Esophagus (tissue), 2 donors: ENCODE results near the gene TSPO. TPM values are rescaled to one million over a fixed set of nuclear protein-coding genes. Genes with fewer than 3 reads are reported as not detected.
"Not testable (repeated sequence)": the region's sequence is repeated elsewhere in the genome, so short reads cannot be mapped to it uniquely, and the experiment has no call there.

Source experiments
- H3K27ac ChIP-seq, 2 donors: one replicate each; pipeline ENCODE4 v1.5.1; 2013; ENCODE audit warnings: low read depth in 2 of 2, mild to moderate bottlenecking in 2 of 2, inconsistent platforms in 1 of 2, low read length in 1 of 2, moderate library complexity in 1 of 2
- H3K27me3 ChIP-seq, 2 donors: one replicate each; pipeline ENCODE4 v1.6.1; 2013; ENCODE audit warnings: low read length in 2 of 2, control low read depth in 1 of 2, mild to moderate bottlenecking in 1 of 2; ENCODE audit not compliant: insufficient read depth in 2 of 2, control insufficient read depth in 1 of 2
- H3K36me3 ChIP-seq, 2 donors: one replicate each; pipeline ENCODE4 v1.6.1; 2013; ENCODE audit warnings: low read length in 1 of 2; ENCODE audit not compliant: control insufficient read depth in 2 of 2, insufficient read depth in 2 of 2
- H3K4me1 ChIP-seq, 2 donors: one replicate each; pipeline ENCODE4 v1.6.1; 2013; ENCODE audit warnings: low read length in 1 of 2; ENCODE audit not compliant: control insufficient read depth in 2 of 2, insufficient read depth in 2 of 2
- H3K4me3 ChIP-seq, 2 donors: one replicate each; pipeline ENCODE4 v1.5.1; 2013; ENCODE audit warnings: low read length in 2 of 2, mild to moderate bottlenecking in 2 of 2, low read depth in 1 of 2, moderate library complexity in 1 of 2
- H3K9me3 ChIP-seq, 2 donors: one replicate each; pipeline ENCODE4 v1.6.1; 2013; ENCODE audit warnings: mild to moderate bottlenecking in 2 of 2, low read depth in 1 of 2, low read length in 1 of 2, moderate library complexity in 1 of 2; ENCODE audit not compliant: control insufficient read depth in 2 of 2, insufficient read depth in 1 of 2
- WGBS, 2 donors: extraction: QIAGEN DNeasy Blood & Tissue Kit; methylation state at CpG; one replicate each; pipeline ENCODE4 v1.1.7; 2013; 5-methylcytosine and 5-hydroxymethylcytosine counted together
- polyA plus RNA-seq, 2 donors: library from polyadenylated mRNA; stranded (reverse); fragments of 200-250 nt; gene quantifications; one replicate each; pipeline ENCODE4 v1.2.3, GENCODE V29; 2013
- donor health status: healthy with polysubstance abuse.
- donor health status: Bipolar disorder and iron deficiency.

Gene TSPO
- 100 to 1,000 TPM; 660 to 791 TPM for polyA plus RNA-seq

DNA sequence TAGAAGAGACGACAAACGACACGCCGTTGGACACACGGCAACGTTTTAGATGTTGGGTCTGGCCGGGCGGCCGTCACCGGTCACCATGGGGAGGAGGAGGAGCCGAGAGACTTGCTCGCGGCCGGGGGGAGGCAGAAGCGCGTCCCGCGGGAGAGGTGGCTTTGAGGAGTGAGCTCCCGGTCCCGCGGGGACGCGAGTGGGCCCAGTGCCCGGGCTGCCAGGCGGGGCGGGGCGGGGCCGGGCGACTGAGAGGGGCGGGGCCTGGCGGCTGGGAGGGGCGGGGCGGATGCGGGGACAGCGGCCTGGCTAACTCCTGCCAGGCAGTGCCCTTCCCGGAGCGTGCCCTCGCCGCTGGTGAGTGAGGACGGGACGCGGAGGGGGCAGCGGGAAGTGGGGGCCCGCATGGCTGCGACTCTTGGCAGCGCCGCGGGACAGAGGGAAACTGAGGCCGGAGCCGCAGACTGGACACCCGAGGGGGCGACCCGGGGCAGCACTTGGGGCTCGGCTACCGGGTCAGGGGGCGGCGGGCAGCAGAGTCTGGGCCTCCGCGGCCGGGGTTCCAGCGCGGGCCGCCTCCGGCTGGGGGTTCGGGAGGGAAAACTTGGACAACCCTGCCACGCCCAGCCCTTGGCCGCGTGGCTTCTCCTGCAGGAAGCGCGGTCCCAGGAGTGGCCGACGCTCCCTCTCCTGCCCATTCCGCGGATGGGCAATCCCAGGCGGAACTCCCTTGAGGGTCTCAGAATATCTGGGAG is at the start of gene TSPO:
Gene TSPO (plus strand): TSS at position 309 of the 752 bp plus-strand sequence. CDS start 7,680 bp downstream, outside the sequence.
- Histone ChIP-seq H3K4me1 (peaks cover 3 to 27% of the 10 kb centered on the region in 2 donors), H3K27ac (peak within 1 kb of the TSS; percentile 97 to 98), H3K27me3 (no peaks in the 10 kb centered on the region), H3K4me3 (peak within 1 kb of the TSS; percentile 84 to 95), H3K9me3 (no peaks in the 10 kb centered on the region), H3K36me3 (no peaks in the 10 kb centered on the region)
- 1% methylated on average over 50 to 75 of the region's 75 CpGs for WGBS, 2 donors

DNA sequence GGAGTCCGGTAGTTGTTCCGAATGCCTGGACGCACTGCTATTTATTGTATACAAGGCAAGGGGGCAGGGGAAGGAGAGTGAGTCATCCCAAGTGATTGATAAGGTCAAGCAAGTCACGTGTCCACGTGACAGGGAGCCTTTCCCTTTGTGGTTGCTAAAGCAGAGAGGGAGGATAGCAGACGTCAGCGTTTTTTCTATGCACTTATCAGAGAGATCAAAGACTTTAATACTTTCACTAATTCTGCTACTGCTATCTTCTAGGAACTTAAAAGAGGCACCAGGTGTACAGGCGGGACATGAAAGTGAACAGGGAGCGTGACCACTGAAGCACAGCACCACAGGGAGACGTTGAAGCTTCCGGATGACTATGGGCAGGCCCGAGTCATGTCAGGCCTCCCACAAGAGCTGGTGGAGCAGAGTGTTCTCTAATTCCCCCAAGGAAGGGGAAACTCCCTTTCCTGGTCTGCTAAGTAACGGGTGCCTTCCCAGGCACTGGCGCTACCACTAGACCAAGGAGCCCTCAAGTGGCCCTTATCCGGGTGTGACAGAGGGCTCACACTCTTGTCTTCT is 47.2 kb upstream of the TSPO start:
- H3K27ac ChIP-seq, H3K36me3 ChIP-seq, H3K27me3 ChIP-seq, H3K4me1 ChIP-seq, H3K4me3 ChIP-seq, H3K9me3 ChIP-seq: not testable (repeated sequence)
- 51 to 52% methylated on average over 15 of the region's 15 CpGs for whole genome bisulfite sequencing, 2 donors

DNA sequence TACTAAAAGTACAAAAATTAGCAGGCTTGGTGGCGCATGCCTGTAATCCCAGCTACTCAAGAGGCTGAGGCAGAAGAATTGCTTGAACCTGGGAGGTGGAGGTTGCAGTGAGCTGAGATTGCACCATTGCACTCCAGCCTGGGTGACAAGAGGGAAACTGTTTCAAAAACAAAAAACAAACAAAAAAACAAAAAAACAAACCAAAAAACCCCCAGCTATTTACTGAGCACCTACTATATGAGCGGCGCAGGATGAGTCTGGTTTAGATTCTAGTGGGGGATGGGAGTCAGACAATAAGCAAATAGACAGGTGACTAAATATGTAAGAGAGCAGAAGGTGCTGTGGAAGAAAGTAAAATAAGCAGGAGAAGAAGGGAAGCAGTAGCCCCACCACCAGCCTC is 46.4 kb upstream of the TSPO start:
- not testable (repeated sequence) for H3K27me3 ChIP-seq, H3K4me1 ChIP-seq, H3K36me3 ChIP-seq, H3K4me3 ChIP-seq, H3K27ac ChIP-seq, H3K9me3 ChIP-seq
- 99% methylated on average over 3 of the region's 3 CpGs for WGBS, 2 donors

DNA sequence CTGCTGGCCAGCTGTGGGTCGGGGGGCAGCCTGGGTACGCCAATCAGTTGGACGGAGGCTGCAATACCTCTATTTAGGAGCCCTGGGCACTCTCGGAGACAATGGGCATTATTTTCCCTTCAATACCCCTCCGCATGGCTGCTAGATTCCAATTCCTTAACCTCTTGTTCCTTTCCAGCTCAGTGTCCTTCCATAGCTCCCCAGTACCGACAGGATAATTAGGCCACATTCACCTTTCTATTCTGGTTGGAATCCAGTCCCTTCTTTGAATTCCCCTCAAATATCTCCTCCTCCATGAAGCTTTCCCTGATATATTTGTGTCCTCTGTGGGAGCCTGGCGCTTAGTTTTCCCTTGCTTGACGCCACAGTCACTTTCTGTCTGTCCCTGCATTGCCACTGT is 45.1 kb upstream of the TSPO start:
- Histone ChIP-seq H3K36me3 (no peaks in the 10 kb centered on the region), H3K27me3 (no peaks in the 10 kb centered on the region), H3K9me3 (no peaks in the 10 kb centered on the region), H3K4me1 (no peaks in the 10 kb centered on the region), H3K27ac (no peak overlapping the region), H3K4me3 (no peak overlapping the region)
- WGBS, 2 donors = 93% methylated on average over 8 of the region's 8 CpGs

DNA sequence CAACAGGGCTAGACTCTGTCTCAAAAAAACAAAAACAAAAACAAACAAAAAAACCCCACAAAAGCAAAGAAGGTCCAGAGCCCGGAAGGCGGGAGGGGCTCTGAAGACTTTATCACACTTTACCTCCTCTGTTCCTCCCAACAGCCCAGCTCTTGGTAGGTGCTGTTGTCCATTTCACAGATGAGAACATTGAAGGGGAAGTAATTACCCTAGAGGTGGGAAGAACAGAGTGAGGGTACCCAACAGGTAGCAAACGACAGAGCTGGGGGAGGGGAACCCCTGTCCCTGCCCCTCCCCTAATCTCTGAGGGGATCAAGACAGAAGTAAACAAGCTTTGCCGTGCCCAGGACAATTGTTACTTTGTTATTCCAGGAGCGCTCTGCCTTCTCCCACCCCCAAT is 41.8 kb upstream of the TSPO start:
- Histone ChIP-seq H3K27ac (no peak overlapping the region), H3K4me3 (no peak overlapping the region), H3K4me1 (peaks cover 0 to 4% of the 10 kb centered on the region in 2 donors), H3K9me3 (no peaks in the 10 kb centered on the region), H3K27me3 (no peaks in the 10 kb centered on the region), H3K36me3 (no peaks in the 10 kb centered on the region)
- 44 to 50% methylated on average over 5 of the region's 5 CpGs for WGBS, 2 donors

DNA sequence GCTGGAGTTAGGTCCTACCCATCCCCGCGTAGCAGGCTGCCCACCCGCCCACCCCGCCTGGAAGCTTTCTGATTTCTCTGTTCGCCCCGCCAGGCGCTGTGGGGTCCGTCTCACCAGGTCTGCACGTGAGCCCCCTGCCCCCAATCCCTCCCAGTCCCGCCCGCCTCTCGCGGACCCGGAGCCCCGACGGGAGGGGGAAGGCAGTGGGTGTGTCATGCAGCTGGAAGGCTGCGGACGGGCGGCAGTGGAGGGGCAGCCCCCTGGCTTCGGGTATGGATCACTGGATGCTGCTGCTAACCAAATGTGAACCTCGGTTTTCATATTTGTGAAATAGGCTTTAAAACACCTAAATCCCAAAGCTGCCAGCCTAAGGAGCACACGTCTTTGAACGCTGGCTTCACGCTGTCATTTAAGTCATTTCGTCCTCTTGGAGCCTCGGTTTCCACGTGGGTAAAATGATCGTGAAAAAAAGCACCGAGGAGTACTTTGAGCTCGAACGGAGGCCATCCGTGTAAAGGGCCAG is 41.4 kb upstream of the TSPO start:
- no peaks in the 10 kb centered on the region for H3K36me3 ChIP-seq
- H3K9me3 ChIP-seq = no peaks in the 10 kb centered on the region
- H3K27me3 ChIP-seq = no peaks in the 10 kb centered on the region
- no peak overlapping the region for H3K27ac ChIP-seq
- peaks cover 0 to 4% of the 10 kb centered on the region in 2 donors for H3K4me1 ChIP-seq
- H3K4me3 ChIP-seq = peak overlapping the region; percentile 9 to 59
- 10 to 15% methylated on average over 32 of the region's 32 CpGs for WGBS, 2 donors

DNA sequence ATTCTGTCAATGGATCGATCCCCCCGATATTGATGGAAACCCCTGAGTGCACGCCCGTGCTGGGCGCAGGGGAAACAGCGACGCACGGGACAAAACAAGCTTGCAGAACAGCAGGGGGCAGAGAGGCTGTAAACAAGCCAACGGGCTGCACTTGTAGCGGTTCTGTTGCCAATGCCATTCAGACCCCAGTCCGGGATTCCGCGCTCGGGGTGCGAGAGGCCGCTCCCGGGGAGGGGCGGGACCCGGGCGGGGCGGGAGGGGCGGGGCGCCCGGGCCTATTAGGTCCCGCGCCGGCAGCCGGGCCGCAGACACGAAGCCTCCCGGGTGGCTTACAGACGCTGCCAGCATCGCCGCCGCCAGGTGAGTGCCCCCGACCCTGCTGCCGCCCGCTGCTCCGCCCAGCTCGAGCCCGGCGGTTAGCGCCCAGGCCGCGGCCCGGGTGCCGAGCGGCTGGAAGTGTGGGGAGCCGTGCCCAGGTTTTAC is 40.9 kb upstream of the TSPO start, which contains the start of gene BIK:
Gene BIK (plus strand): TSS at position 307 of the 483 bp plus-strand sequence. CDS start 13,273 bp downstream, outside the sequence.
- 0 to 1% methylated on average over 26 to 49 of the region's 49 CpGs for WGBS, 2 donors
- Histone ChIP-seq H3K4me1 (peaks cover 0 to 4% of the 10 kb centered on the region in 2 donors), H3K4me3 (peak within 1 kb of the TSS; percentile 59 to 74), H3K9me3 (no peaks in the 10 kb centered on the region), H3K36me3 (no peaks in the 10 kb centered on the region), H3K27ac (peak within 1 kb of the TSS in 1 of 2 donors; percentile 53), H3K27me3 (no peaks in the 10 kb centered on the region)

DNA sequence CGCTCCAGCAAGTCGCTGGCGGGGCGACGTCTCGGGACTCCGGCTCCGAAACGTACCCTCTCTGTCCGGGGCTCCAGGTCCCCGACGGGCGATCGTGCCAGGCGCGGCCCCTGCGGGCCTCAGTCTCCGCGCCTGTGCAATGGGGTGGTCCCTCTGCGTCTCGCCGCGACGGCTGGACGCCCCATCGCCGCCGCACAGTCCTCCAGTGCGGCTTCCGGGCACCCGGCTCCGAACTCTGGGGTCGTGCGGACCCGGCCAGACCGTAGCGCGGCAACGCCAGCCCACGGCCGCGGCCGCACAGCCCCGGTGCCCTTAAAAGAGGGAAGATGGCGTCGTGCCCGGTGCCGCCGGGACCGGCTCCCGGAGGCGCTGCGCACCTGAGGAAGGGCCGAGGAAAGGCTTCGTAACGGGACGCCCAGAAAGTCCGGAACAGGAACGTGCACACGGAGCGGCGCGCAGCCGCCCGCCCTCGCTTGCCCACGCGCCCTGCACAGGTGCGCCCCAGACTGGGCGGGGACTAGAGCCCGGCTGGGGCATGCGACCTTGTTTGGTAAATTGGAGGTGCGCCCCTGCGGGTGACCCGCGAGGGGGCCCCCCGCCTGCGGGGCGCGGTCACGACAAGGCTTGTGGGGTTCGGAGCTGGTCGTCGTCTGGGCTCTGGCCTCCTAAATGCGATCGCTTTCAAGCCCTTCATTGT is 40.3 kb upstream of the TSPO start:
- Histone ChIP-seq H3K9me3 (no peaks in the 10 kb centered on the region), H3K27ac (peak overlapping the region in 1 of 2 donors; percentile 53), H3K4me1 (peaks cover 0 to 4% of the 10 kb centered on the region in 2 donors), H3K4me3 (peak overlapping the region; percentile 59 to 74), H3K36me3 (no peaks in the 10 kb centered on the region), H3K27me3 (no peaks in the 10 kb centered on the region)
- WGBS, 2 donors = 2 to 3% methylated on average over 71 to 86 of the region's 86 CpGs

DNA sequence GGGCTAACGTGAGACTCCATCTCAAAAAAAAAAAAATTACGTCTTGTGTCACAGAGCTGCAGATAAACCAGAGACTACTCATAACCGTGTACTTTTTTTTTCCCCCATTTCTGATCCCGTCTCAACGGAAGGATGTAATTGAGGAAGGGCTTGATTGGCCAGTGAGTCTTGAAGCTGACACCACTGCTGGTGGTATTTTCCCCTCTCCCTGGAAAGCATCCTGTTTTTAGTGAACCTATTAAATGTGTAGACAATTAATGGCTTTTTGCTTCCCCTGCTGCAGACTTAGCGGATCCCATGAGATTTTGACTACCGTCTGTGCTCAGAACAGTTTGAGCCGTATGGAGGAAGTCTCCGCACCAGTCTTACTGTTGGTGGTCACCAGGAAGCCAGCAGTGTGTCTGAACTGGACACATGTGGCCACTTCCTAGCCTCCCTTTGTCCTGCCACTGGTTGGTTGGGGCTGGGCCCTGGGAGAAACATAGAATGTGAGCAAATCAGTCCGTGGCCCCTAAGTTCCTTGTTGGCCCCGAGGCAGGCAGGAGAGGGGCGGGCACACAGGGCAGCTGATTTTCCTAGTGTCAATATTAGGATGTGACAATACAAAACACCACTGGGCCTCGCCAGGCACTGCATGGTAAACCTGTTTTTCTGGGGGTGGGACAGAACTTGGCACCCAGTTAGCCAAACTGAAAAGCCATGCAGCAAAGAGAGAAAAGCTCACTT is 37.7 kb upstream of the TSPO start:
- Histone ChIP-seq H3K4me1 (peaks cover 0 to 8% of the 10 kb centered on the region in 2 donors), H3K4me3 (no peak overlapping the region), H3K27me3 (no peaks in the 10 kb centered on the region), H3K9me3 (no peaks in the 10 kb centered on the region), H3K36me3 (no peaks in the 10 kb centered on the region), H3K27ac (no peak overlapping the region)
- WGBS, 2 donors = 50 to 61% methylated on average over 13 of the region's 13 CpGs
